Right ventricle myocardium inferior (tissue), 1 donor: ENCODE measurements around the gene ABHD13. TPM values are rescaled to one million over a fixed set of nuclear protein-coding genes. Genes with fewer than 3 reads are reported as not detected.
A peak's percentile ranks its signal among the peaks of the same experiment; 100 is the strongest.

Experiments used
- ATAC-seq: fragments of 200-7000 bp; cut with Tn5 transposase; one replicate; pipeline ENCODE4 v1.9.1; 2020; ENCODE audit warnings: mild to moderate bottlenecking, moderate library complexity
- DNase-seq: peaks from one replicate; pipeline ENCODE4 v3.0.0; 2021; ENCODE audit errors: missing footprints
- intact Hi-C: fragments of 100-400 bp; cut with DNase I; formaldehyde crosslinking; loops from one replicate; pipeline ENCODE4 v1.11.0; 2022
- long read RNA-seq: library from polyadenylated mRNA; unstranded; transcript quantifications from one replicate; pipeline ENCODE4 v2.0.0, GENCODE V29; 2021
- total RNA-seq: library from RNA; stranded (reverse); fragmentation: NEBNext Ultra II Directional; extraction: Animal tissue kit (Norgen Biotek cat#: 25700); gene quantifications from one replicate; pipeline ENCODE4 v1.2.1, GENCODE V29; 2021
- donor health status: DM: no; HTN: yes; CAD: no; lungs with severe emphysema.

ABHD13 gene
- total RNA-seq, result 4.9 TPM
- long read RNA-seq, full-length matches to known transcripts, result 5 of 6 reads
- long read RNA-seq, partial matches to known transcripts, result 0 of 6 reads
- long read RNA-seq, other reads (novel, unspliced or antisense), result 1 of 6 reads

GRCh38 chr13:108218044-108218974 lies at the start of gene ABHD13:
TSS of gene ABHD13 (plus strand) at chr13:108218392. CDS start at chr13:108229219, 10,827 bp downstream.
- DNase-seq, result peak; percentile 95
- peak; percentile 91 for ATAC-seq
- intact Hi-C loops, result no loop called here

GRCh38 chr13:108168929-108169328 lies 49.3 kb upstream of the ABHD13 start:
- ATAC-seq (no peak), DNase-seq (no peak)
- intact Hi-C loops, result no loop called here

- intact Hi-C loops, result no loop called here
- ATAC-seq, result no peak
- no peak for DNase-seq
Measured at GRCh38 chr13:108176685-108177274, 41.4 kb upstream of the ABHD13 start.

- intact Hi-C loops, result no loop called here
- ATAC-seq (no peak), DNase-seq (no peak)
Measured at GRCh38 chr13:108178078-108178477, 40.1 kb upstream of the ABHD13 start.

- DNase-seq (no peak), ATAC-seq (no peak)
Measured at GRCh38 chr13:108182652-108183051, 35.5 kb upstream of the ABHD13 start.

GRCh38 chr13:108185223-108185622 lies 33.0 kb upstream of the ABHD13 start:
- no peak for ATAC-seq
- intact Hi-C loops, result no loop called here
- no peak for DNase-seq

More at GRCh38 chr13:108182652-108183051, 35.5 kb upstream of the ABHD13 start:
- intact Hi-C loops, result no loop called here

- ATAC-seq, result no peak
- intact Hi-C loops, result no loop called here
- no peak for DNase-seq
Measured at GRCh38 chr13:108188260-108188659, 29.9 kb upstream of the ABHD13 start.

- no peak for ATAC-seq
- intact Hi-C loops, result no loop called here
- no peak for DNase-seq
Measured at GRCh38 chr13:108190897-108191296, 27.3 kb upstream of the ABHD13 start.

GRCh38 chr13:108193806-108194205 lies 24.4 kb upstream of the ABHD13 start:
- ATAC-seq (no peak), DNase-seq (no peak)
- intact Hi-C loops, result no loop called here

GRCh38 chr13:108194435-108194936 lies 23.7 kb upstream of the ABHD13 start:
- ATAC-seq, result peak; percentile 13
- DNase-seq, result no peak
- intact Hi-C loops, result no loop called here

- intact Hi-C loops, result no loop called here
- ATAC-seq (no peak), DNase-seq (no peak)
Measured at GRCh38 chr13:108195146-108195545, 23.0 kb upstream of the ABHD13 start.

- intact Hi-C loops, result no loop called here
- ATAC-seq, result no peak
- DNase-seq, result no peak
Measured at GRCh38 chr13:108195861-108196260, 22.3 kb upstream of the ABHD13 start.

GRCh38 chr13:108200781-108201398 lies 17.3 kb upstream of the ABHD13 start:
- no peak for ATAC-seq

GRCh38 chr13:108210551-108210950 lies 7.6 kb upstream of the ABHD13 start:
- no peak for DNase-seq
- no peak for ATAC-seq
- intact Hi-C loops, result no loop called here

More at GRCh38 chr13:108200781-108201398, 17.3 kb upstream of the ABHD13 start:
- no peak for DNase-seq
- intact Hi-C loops, result no loop called here

- intact Hi-C loops, result no loop called here
- ATAC-seq (no peak), DNase-seq (no peak)
Measured at GRCh38 chr13:108212886-108213285, 5.3 kb upstream of the ABHD13 start.

GRCh38 chr13:108213946-108214345 lies 4.2 kb upstream of the ABHD13 start:
- intact Hi-C loops, result no loop called here
- no peak for ATAC-seq
- DNase-seq, result no peak

- ATAC-seq (no peak), DNase-seq (peak; percentile 63)
- intact Hi-C loops, result no loop called here
Measured at GRCh38 chr13:108214441-108215271, 3.5 kb upstream of the ABHD13 start.

GRCh38 chr13:108215436-108215835 lies 2.8 kb upstream of the ABHD13 start, which contains the start of gene LIG4:
TSS of gene LIG4 (minus strand) at chr13:108215536. CDS start at chr13:108211268, 4,268 bp downstream.
- intact Hi-C loops, result no loop called here
- peak; percentile 88 for ATAC-seq
- DNase-seq, result peak; percentile 97
